IMR-90 (cell line): ENCODE data around the gene AGPAT3. TPM values are rescaled to one million over a fixed set of nuclear protein-coding genes. Genes with fewer than 3 reads are reported as not detected.

Experiments used
- ATAC-seq: fragments of 200-7000 bp; cut with Tn5 transposase; 2 replicates; pipeline ENCODE4 v1.9.1; 2020; ENCODE audit warnings: low read depth, mild to moderate bottlenecking, moderate library complexity
- BruUV-seq: library from RNA; stranded (reverse); fragments of 400-500 nt; replicated peaks from 2 replicates; lab custom pipeline; 2021; lab: Mats Ljungman, UMichigan
- CTCF ChIA-PET: fragments of 300-600 bp; formaldehyde crosslinking; extraction: SDS; loops from one replicate; lab custom pipeline; 2021; ENCODE audit warnings: antibody characterized with exemption; lab: Yijun Ruan, JAX
- POLR2A ChIA-PET: fragments of 300-600 bp; sonication (Branson Sonifier 250); formaldehyde crosslinking; loops from one replicate; lab custom pipeline; 2022; ENCODE audit warnings: antibody characterized with exemption; ENCODE audit not compliant: unreplicated experiment; lab: Charles Lee
- DNase-seq: peaks from one replicate; pipeline ENCODE4 v3.0.0; 2013
- H2AFZ ChIP-seq: replicated peaks from 2 replicates; pipeline ENCODE3; 2013; ENCODE audit warnings: low read length, mild to moderate bottlenecking; ENCODE audit not compliant: poor library complexity
- H2AK5ac ChIP-seq: 2 replicates; pipeline ENCODE4 v1.6.1; 2013; ENCODE audit warnings: low read depth, low read length, inconsistent platforms
- H2AK9ac ChIP-seq: replicated peaks from 2 replicates; pipeline ENCODE3; 2013; ENCODE audit warnings: mild to moderate bottlenecking, low read depth, low read length, moderate library complexity; ENCODE audit not compliant: poor library complexity
- H2BK120ac ChIP-seq: 2 replicates; pipeline ENCODE4 v1.6.1; 2013; ENCODE audit warnings: low read depth, low read length, inconsistent platforms
- H2BK15ac ChIP-seq: 3 replicates; pipeline ENCODE4 v1.6.1; 2013; ENCODE audit warnings: low read depth, low read length, inconsistent platforms
- H2BK20ac ChIP-seq: 2 replicates; pipeline ENCODE4 v1.6.1; 2013; ENCODE audit warnings: low read depth, mild to moderate bottlenecking, inconsistent platforms, low read length, moderate library complexity
- H2BK5ac ChIP-seq: 2 replicates; pipeline ENCODE4 v1.6.1; 2013; ENCODE audit warnings: mild to moderate bottlenecking, low read depth, low read length, inconsistent platforms; ENCODE audit not compliant: poor library complexity, severe bottlenecking
- H3K14ac ChIP-seq: replicated peaks from 2 replicates; pipeline ENCODE4 v1.6.1; 2013; ENCODE audit warnings: low read depth, low read length, inconsistent platforms
- H3K18ac ChIP-seq: 2 replicates; pipeline ENCODE4 v1.6.1; 2013; ENCODE audit warnings: low read depth, low read length, control low read depth
- H3K23ac ChIP-seq: 2 replicates; pipeline ENCODE4 v1.6.1; 2013; ENCODE audit warnings: low read depth, low read length, inconsistent platforms
- H3K27ac ChIP-seq: 2 replicates; pipeline ENCODE4 v1.5.1; 2013; ENCODE audit warnings: mild to moderate bottlenecking, control low read depth, low read length; ENCODE audit not compliant: insufficient read depth
- H3K27me3 ChIP-seq: 2 replicates; pipeline ENCODE4 v1.6.1; 2013; ENCODE audit warnings: low read length; ENCODE audit not compliant: control insufficient read depth, insufficient read depth
- H3K36me3 ChIP-seq: 2 replicates; pipeline ENCODE4 v1.6.1; 2013; ENCODE audit warnings: low read length, mixed read lengths; ENCODE audit not compliant: control insufficient read depth, insufficient read depth
- H3K4ac ChIP-seq: 2 replicates; pipeline ENCODE4 v1.6.1; 2013; ENCODE audit warnings: low read depth, low read length, inconsistent platforms
- H3K4me1 ChIP-seq: 2 replicates; pipeline ENCODE4 v1.6.1; 2013; ENCODE audit warnings: low read length, mixed read lengths; ENCODE audit not compliant: control insufficient read depth, insufficient read depth
- H3K4me2 ChIP-seq: 2 replicates; pipeline ENCODE4 v1.6.1; 2013; ENCODE audit warnings: low read depth, mild to moderate bottlenecking, control low read depth, low read length, moderate library complexity
- H3K4me3 ChIP-seq: 2 replicates; pipeline ENCODE4 v1.5.1; 2013; ENCODE audit warnings: low read depth, mild to moderate bottlenecking, control low read depth, low read length, moderate library complexity; ENCODE audit not compliant: insufficient read depth
- H3K56ac ChIP-seq: 2 replicates; pipeline ENCODE4 v1.6.1; 2013; ENCODE audit warnings: low read length, inconsistent platforms; ENCODE audit not compliant: insufficient read depth; ENCODE audit errors: extremely low read depth
- H3K79me1 ChIP-seq, 2 experiments: 2 replicates each; pipeline ENCODE4 v1.6.1; 2013; ENCODE audit warnings: low read length in 2 of 2, inconsistent platforms in 1 of 2, low read depth in 1 of 2
- H3K9ac ChIP-seq: 2 replicates; pipeline ENCODE4 v1.6.1; 2013; ENCODE audit warnings: low read depth, low read length, control low read depth
- H3K9me1 ChIP-seq: 2 replicates; pipeline ENCODE4 v1.6.1; 2013; ENCODE audit warnings: low read length, inconsistent platforms; ENCODE audit not compliant: insufficient read depth
- H3K9me3 ChIP-seq: 2 replicates; pipeline ENCODE4 v1.6.1; 2013; ENCODE audit warnings: low read length; ENCODE audit not compliant: control insufficient read depth, insufficient read depth
- H4K20me1 ChIP-seq: 2 replicates; pipeline ENCODE4 v1.6.1; 2013; ENCODE audit warnings: low read length, inconsistent platforms; ENCODE audit not compliant: insufficient read depth
- H4K5ac ChIP-seq: 2 replicates; pipeline ENCODE4 v1.6.1; 2013; ENCODE audit warnings: mild to moderate bottlenecking, low read depth, low read length, control low read depth
- H4K8ac ChIP-seq, 2 experiments: 2 replicates each; pipeline ENCODE4 v1.6.1; 2013; ENCODE audit warnings: low read depth in 2 of 2, low read length in 2 of 2, control low read depth in 1 of 2, inconsistent platforms in 1 of 2
- H4K91ac ChIP-seq: 2 replicates; pipeline ENCODE4 v1.6.1; 2013; ENCODE audit warnings: low read depth, low read length, inconsistent platforms; ENCODE audit not compliant: insufficient read depth
- MAFK ChIP-seq: IDR thresholded peaks from 2 replicates; pipeline ENCODE4 v1.6.1; 2012; ENCODE audit warnings: low read depth, low read length, improper control_type of control experiment
- MXI1 ChIP-seq: IDR thresholded peaks from 2 replicates; pipeline ENCODE4 v1.6.1; 2012; ENCODE audit warnings: low read depth, mild to moderate bottlenecking, low read length, moderate library complexity, borderline replicate concordance
- WGBS, 2 experiments: methylation state at CpG; one replicate each; pipeline versions ENCODE4 v1.1.5 to v1.1.7; 2013; ENCODE audit warnings: missing lambda C conversion rate in 2 of 2; ENCODE audit not compliant: insufficient read length in 1 of 2; ENCODE audit errors: extremely low coverage in 2 of 2; 5-methylcytosine and 5-hydroxymethylcytosine counted together
- dilution Hi-C: fragments of 300-500 bp; cut with HindIII; formaldehyde crosslinking; loops from one replicate; pipeline ENCODE4 v1.14.3; 2018; ENCODE audit warnings: low sequenced_read_pairs; ENCODE audit not compliant: unreplicated experiment
- in situ Hi-C: fragments of 300-500 bp; cut with MboI; formaldehyde crosslinking; loops from 3 replicates; pipeline ENCODE4 v1.14.3; 2019; ENCODE audit warnings: low sequenced_read_pairs, inconsistent platforms, mixed read lengths
- intact Hi-C: fragments of 100-400 bp; cut with micrococcal nuclease; formaldehyde crosslinking; loops from 2 replicates; pipeline ENCODE4 v1.10.0; 2022
- polyA plus RNA-seq, 3 experiments: library from polyadenylated mRNA; depleted of rRNA; stranded (reverse); fragments of >200 nt; gene quantifications; 2 replicates each; pipeline ENCODE4 v1.2.3, GENCODE V29; 2012; ENCODE audit warnings: low replicate concordance in 1 of 3
- total RNA-seq: library from RNA; depleted of rRNA; stranded (reverse); fragments of >200 nt; gene quantifications from 2 replicates; pipeline ENCODE4 v1.2.3, GENCODE V29; 2012

Gene AGPAT3
- total and polyA plus RNA-seq, 2 of the 4 experiments (the other 2 are of a cell fraction), result 27.1 to 38.7 TPM

DNA sequence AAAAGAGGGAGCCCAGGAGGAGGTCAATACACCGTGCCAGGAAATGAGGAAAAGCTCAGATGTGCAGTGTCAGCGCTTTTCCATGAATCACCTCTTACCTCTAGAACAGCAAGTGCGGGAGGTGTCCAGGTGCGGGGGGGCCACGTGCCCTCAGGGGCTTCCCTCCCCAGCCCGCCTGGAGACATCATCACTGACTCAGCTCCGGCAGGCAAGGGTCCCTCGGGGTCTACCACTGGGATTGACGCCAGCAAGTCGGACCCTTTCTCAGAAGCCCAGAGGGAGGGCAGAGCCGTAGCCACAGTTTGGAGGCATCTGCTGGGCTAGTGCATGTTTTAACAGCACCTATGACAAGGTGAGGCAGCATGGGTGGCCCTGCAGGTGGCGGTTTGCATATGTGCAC is 79.7 kb downstream of the AGPAT3 start:
- DNase-seq (no peak), ATAC-seq (no peak)
- no peak overlapping the region for H2BK20ac ChIP-seq
- no peak overlapping the region for H2AK5ac ChIP-seq
- H3K4ac ChIP-seq, result no peak overlapping the region
- H3K56ac ChIP-seq, result no peak overlapping the region
- no peak overlapping the region for H3K9ac ChIP-seq
- no peaks in the 10 kb centered on the region for H3K27me3 ChIP-seq
- intact Hi-C loops (no loop called here), in situ Hi-C loops (no loop called here), dilution Hi-C loops (no loop called here)
- H2BK15ac ChIP-seq, result no peak overlapping the region
- no peak overlapping the region for H2AK9ac ChIP-seq
- no peak overlapping the region for H3K23ac ChIP-seq
- no peak overlapping the region for H4K8ac ChIP-seq
- H3K9me1 ChIP-seq, result no peaks in the 10 kb centered on the region
- H3K9me3 ChIP-seq, result peaks cover 6% of the 10 kb centered on the region
- no peak overlapping the region for H4K91ac ChIP-seq
- H3K4me3 ChIP-seq, result no peak overlapping the region
- H4K5ac ChIP-seq, result no peak overlapping the region
- ChIA-PET POLR2A (no interaction called here), CTCF (no interaction called here)
- no peak overlapping the region for H3K18ac ChIP-seq
- H2BK120ac ChIP-seq, result no peak overlapping the region
- peaks cover 28 to 58% of the 10 kb centered on the region in 2 experiments for H3K79me1 ChIP-seq
- TF ChIP-seq MAFK (peak; percentile 98), MXI1 (no peak)
- peaks cover 34% of the 10 kb centered on the region for H4K20me1 ChIP-seq
- no peak overlapping the region for H2BK5ac ChIP-seq
- no peaks in the 10 kb centered on the region for H3K4me1 ChIP-seq
- H2AFZ ChIP-seq, result no peak overlapping the region
- peaks cover 11% of the 10 kb centered on the region; the same call in 1 of the 2 replicates for H3K36me3 ChIP-seq
- no peak overlapping the region for H3K27ac ChIP-seq
- H3K14ac ChIP-seq, result no peak overlapping the region
- no TSS peak for BruUV-seq
- WGBS, 2 experiments, result 72% methylated on average over 9 of the region's 12 CpGs; no CpG with 5 or more reads in 1 of the 2 experiments
- H3K4me2 ChIP-seq, result no peak overlapping the region
